ENCODE results near the gene TUBA4A.

Gene TUBA4A

DNA sequence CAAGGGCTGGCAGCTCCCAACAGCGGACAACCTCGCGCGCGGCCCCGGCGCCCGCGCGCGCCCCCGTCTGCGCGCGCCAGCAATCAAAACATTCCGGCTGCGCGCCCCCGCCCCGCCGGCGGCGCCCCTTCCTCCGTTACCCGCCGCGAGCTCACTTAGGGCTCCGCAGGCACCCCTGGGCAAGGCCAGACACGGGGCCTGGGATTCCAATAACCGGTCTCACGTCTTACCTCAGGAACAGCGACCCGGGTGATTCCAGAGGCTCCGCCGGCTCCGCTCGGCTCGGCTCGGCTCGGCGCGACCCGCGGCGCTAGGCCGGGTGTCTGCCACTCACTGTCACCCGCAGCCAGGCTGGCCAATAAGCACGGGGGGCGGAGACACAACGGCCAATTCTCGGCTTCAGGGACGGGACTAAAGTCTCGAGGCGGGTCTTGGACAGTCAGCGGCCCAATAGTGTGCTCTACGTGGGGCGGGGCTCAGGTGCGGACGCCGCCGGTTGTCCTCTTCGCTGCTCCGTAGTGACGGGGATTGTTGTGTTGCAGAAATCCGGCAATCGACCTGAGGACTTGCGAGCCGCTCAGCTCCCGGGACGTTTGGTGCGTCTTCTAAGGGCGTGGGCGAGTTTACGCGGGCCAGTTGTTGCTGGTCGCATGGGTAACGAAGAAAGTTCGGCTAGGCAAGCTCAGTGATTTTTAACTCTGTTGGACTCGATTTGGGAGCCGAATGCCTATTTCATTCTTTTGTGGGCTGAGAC is 24.2 kb downstream of the TUBA4A start, which contains the start of the genes ANKZF1 and ATG9A:
Gene ANKZF1, plus strand, starts transcription at position 502 of the 754 bp plus-strand sequence. CDS start 452 bp downstream, outside the sequence.
Gene ATG9A, minus strand, starts transcription at position 332 of the 754 bp plus-strand sequence. CDS start 1,612 bp downstream, outside the sequence.
- DNase-seq: peak; percentile 99

- DNase-seq: no peak
These were observed 24.8 kb downstream of the TUBA4A start for GRCh38 chr2:219228911-219229304.

DNA sequence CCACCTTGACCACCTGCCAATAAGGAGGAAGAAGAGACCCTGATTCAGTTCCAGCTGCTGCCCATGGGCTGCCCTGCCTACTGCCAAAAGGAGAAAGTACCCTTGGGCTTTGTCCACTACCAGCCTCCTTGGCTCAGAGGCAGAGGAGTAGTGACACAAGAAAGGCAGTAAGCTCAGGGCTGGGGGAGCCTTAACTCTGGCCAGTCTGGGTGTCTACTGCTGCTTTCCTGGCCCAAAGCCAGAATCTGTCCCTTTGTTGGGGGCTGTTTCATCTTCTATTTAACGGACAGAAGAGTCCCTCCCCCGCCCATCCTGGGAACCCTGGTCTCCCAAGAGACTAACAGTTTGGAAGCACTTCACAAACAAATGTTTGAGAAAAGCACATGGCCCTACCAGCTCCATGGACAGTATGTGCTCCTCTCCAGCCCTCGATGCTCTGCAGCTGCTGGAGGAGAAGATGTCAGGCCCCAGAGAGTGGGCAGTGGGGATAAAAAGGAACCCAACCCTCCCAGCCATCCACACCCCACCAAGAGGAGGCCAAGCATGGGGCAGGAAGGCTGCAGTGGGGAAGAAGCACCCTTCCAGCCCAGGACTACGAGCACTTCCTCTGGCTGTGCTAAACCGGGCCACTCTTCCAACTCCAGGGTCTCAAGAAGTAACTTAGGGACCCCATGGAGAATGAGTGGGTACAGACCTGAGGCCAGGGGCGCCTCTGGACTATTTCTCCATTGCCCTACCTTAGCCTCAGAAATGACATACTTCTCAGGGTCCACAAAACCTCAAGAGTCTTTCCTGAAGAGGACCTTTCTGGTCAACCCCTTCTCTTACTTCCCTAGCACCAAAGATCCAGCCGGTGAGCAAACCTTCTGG is 25.4 kb downstream of the TUBA4A start:
- DNase-seq: no peak

GRCh38 chr2:219225350-219225749 is 28.4 kb downstream of the TUBA4A start:
- no peak for DNase-seq

GRCh38 chr2:219223831-219224610 is 29.7 kb downstream of the TUBA4A start:
- DNase-seq: no peak

DNA sequence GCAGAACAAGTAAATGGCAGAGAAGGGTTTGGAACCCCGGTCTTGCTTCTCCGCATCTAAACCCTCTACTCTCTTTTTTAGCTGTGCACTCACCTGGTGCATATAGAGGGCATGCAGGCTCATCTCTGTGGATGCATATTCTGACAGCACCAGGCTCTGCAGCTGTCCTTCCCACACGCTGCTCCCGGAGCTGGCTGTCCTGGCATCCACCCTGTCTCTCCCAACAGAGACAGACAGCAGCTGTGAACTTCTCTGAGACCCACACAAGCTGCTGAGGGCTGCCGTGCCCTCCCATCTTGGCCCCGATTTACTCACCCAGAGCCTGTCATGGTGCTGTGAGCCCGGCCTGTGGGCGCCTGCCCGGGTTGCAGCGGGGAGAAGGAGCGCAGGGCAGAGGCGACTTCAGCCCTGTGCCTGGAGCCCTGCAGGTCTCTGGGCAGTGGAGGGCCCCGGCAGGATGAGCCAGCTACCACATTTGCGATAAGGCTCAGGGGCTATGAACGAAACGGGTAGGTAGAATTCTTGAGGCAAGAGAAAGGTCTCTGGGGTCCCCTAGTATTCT is 31.7 kb downstream of the TUBA4A start:
- DNase-seq: no peak

GRCh38 chr2:219220652-219221402 is 32.9 kb downstream of the TUBA4A start:
- no peak for DNase-seq

DNA sequence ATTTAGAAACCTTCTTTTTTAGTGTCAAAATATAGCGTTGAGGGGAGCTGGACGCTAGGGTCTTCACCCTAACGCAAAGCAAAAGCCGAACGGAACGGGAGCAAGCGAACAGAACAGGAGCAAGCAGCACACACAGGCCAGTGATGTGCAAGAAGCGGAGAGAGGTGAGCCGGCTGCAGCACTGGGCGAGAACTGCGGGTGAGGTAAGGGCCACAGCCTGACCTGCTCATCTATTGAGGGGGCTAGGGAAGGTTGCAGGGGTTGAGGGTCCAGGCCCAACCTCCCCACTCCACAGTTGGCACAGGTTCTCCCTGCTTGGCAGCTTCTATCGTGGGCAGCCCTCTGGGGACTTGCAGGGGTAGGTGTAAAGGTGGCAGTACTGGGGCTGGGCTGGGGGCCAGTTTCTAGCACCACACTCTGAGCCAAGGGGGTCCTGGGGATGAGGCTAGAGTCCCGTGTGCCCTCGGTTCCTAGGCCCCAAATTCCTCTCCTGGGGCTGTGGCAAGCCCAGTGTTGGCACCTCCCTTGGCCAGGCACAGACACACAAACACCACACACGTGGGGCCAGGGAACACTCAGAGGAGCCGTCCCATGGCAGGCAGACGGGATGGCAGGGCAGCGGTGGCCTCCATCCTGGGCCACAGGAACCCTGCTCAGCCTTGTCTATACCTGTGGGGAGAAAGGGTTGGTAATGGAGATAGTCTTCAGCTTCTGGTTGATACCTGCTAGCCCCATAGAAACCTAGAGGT is 33.8 kb downstream of the TUBA4A start:
- no peak for DNase-seq

GRCh38 chr2:219218732-219219701 is 34.7 kb downstream of the TUBA4A start, which contains the start of gene ABCB6:
TSS of gene ABCB6 (minus strand) at chr2:219218958. CDS start at chr2:219218673, 285 bp downstream.
- DNase-seq: peak; percentile 95

- DNase-seq: peak; percentile 68
These were observed 35.4 kb downstream of the TUBA4A start for GRCh38 chr2:219218217-219218731.

GRCh38 chr2:219216535-219216915 is 37.2 kb downstream of the TUBA4A start:
- DNase-seq: no peak

DNA sequence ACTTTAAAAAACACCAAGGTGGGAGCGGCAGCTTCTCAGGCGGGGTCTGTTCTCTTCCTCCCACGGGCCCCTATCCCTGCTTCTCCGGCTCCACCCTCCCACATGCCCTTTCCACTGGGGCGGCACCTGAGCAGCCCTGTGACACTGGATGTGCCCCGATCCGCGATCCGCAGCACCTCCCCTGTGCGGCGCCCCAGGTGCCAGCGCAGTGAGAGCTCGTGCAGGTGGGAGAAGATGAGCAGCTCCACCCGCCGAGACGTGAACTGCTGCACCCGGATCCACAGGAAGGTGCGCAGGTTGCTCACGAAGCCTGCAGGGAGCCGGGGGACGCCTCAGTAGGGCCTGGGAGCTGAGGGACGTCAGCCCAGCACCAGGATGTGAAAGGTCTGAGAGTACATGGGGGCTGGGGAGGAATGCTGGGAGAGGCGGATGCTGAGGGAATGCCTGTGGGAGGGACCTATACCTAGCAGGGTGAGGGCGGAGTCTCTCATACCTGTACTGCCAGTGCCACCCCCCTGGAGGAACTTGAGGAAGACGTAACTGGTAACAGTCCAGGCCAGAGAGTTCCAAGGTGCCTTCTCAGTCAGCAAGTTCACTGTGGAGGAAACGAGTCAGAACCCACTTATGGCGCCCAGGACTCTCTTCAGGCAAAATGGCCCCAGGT is 37.7 kb downstream of the TUBA4A start:
- no peak for DNase-seq

- no peak for DNase-seq
These were observed 38.9 kb downstream of the TUBA4A start for GRCh38 chr2:219214786-219215185.

DNA sequence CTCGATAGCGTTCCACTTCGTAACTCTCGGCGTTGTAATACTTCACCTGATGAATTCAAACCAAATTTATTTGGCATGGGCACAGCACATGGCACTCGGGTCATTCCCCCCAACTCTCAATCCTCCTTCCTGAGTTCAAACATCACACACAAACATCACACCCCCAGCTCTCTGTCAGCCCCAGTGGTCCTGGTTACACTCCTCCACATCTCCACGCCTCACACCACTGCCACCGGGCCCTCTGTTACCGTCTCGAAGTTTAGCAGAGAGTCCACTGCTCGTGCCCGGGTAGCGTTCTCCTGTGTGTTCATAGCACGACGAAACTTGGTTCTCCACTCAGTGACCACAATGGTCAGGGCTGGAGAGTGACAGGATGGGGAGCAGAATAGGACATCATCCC is 39.6 kb downstream of the TUBA4A start:
- no peak for DNase-seq

DNA sequence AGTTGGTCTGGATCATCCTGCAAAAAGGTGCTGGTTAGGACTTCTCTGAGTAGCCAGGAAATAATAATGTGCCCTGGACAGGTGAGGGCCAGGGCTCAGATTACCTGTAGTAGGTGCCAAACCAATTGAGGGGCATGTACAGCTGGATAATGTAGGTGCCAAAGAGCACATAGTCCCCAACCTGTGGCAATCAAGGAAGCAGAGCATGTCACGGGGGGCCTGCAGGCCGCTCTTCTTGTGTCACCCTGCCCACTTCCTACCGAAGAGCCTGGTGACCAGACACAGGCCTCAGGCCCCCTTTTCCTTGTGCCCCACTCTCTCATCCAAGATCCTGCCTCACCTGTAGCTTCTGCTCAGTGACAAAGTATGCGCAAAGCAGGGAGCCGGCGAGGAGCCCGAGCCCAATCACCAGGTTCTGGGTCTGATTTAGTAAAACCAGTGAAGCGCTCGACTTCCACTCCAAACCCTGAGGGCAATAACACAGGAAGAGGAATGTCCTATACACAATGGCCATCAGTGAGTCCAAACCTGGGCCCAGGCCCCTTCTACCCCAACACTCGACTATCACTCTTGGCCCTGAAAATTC is 40.1 kb downstream of the TUBA4A start:
- no peak for DNase-seq

GRCh38 chr2:219213026-219213415 is 40.7 kb downstream of the TUBA4A start:
- no peak for DNase-seq

DNA sequence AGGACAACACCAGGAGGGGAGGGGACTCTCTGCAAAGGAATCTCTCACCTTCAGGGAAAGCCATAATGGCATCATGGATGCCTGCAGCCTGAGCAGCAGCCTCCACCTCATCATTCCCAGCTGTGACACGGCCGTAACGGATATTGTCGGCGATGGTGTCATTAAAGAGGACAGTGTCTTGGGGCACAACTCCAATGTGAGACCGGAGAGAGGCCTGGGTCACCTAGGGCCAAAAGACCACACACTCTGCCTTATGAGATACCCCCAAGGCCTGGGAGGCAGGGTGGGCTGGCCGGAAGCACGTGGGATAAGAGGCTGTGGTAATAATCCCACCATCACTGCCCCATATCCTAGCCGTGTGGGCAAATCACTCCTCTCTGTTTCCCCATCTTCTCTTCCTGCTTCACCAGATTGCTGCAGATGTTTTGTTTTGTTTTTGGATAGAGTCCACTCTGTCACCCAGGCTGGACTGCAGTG is 42.8 kb downstream of the TUBA4A start:
- no peak for DNase-seq

GRCh38 chr2:219210196-219210885 is 43.4 kb downstream of the TUBA4A start:
- no peak for DNase-seq

All from NCI-H2171 treated with DMSO at 0.1 percent for 48 hours (cell line).